ENCODE measurements around the gene SH3PXD2B. TPM values are rescaled to one million over a fixed set of nuclear protein-coding genes. Genes with fewer than 3 reads are reported as not detected.
A peak's percentile ranks its signal among the peaks of the same experiment; 100 is the strongest.

The SH3PXD2B gene
- total RNA-seq, 1 donor: 28.1 TPM

- TF ChIP-seq CTCF (IDR thresholded peaks at IDR 0.05; ENCODE audit: insufficient read depth, low read depth, low read length): no peak
- H3K4me3 ChIP-seq (ENCODE audit: low read depth, low read length): no peak overlapping the region
- peak; percentile 32 for DNase-seq (ENCODE audit: low read depth)
Measured at GRCh38 chr5:172342918-172343317, 111.4 kb downstream of the SH3PXD2B start.

DNA sequence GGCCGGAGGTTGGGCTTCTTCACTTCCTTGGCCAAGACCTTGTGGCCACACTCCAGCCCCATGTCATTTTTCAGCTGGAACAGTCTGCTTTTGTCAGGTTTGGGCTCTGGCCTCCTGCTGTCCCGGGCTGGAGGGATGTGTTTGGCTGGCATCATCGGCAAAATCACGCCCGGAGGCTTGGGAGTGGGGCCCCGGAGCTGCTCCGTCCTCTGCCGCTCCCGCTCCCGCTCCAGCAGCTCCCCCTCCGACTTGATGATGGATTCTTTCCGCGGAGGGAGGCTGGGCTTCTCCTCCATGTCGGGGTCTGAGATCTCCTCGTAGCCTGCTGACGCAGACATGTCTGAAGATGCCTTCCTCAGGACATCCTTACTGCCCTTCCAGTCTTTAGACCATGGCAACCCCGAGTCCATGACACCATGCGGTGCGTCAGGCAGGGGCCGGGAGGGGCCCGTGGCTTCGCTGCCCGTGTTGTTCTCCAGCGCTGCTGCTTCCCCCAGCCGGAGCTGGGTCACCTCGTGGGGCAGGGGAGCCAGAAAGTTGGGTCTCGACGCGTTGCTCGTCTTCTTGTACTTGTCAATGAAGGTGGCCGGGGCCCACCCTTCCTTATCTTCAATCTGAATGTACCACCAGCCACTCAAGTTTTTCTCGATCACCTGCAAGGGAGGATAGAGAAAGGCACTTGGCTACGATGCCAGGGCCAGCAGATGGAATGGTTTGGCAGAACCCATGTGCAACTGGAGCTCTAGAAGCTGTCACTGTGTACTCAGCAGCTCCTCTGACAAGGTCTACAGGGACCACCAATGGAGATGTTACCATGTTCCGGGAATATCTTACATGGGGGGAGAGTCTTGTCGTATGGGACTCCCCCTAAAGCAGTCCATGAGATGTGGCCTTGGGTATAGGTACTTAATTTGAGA is 114.8 kb downstream of the SH3PXD2B start:
- H3K4me3 ChIP-seq (ENCODE audit: low read depth, low read length): no peak overlapping the region
- DNase-seq (ENCODE audit: low read depth): no peak
- no peak for TF ChIP-seq CTCF (IDR thresholded peaks at IDR 0.05; ENCODE audit: insufficient read depth, low read depth, low read length)

DNA sequence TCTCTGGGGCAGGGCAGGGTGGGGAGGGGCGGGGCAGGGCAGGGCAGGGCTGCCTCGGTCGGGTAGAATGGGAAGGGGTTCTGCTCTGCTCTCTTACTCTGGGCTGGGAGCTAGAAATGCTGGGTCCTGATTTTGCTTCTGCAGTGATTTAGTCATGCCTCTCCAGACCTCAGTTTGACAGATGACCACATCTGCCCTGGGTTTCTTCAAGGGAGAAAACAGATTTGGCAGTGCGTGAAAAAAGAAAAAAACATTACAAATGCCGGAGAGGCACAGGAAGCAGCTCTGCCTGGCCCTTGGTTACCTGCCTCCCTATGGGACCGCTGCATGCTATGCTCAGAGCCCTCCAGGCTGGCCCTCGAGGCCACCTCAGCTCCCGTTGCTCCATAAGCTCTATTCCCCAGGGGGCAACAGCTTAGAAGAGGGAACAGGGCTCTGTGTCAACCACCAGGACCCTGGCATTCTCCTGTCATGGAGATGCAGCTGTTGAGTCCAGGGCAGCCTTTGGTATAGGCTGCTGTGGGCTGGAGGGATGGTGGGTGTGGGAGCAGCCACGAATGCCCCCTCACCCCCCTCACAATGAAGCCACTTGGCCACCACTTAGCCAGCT is 117.5 kb downstream of the SH3PXD2B start:
- no peak overlapping the region for H3K4me3 ChIP-seq (ENCODE audit: low read depth, low read length)
- no peak for TF ChIP-seq CTCF (IDR thresholded peaks at IDR 0.05; ENCODE audit: insufficient read depth, low read depth, low read length)
- no peak for DNase-seq (ENCODE audit: low read depth)

DNA sequence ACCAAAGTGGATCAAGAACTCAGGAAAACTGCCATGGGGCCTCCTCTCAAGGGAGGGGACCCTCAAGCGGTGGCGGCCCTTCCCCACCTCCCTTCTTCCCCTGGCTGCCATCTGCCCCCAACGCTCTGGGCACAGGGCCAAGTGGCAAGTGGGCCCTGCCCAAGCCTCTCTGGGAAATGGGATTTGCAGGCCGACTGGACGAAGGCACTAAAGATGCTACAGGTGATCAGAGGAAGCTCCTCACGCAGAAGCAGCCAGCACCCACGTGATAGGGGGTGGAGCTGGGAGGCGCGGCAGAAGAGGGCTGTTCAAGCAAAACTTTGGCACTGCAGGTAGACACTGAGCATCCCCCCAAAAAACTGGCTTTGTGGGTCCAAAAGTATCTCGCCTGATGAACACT is 118.1 kb downstream of the SH3PXD2B start:
- no peak for TF ChIP-seq CTCF (IDR thresholded peaks at IDR 0.05; ENCODE audit: insufficient read depth, low read depth, low read length)
- no peak for DNase-seq (ENCODE audit: low read depth)
- H3K4me3 ChIP-seq (ENCODE audit: low read depth, low read length): no peak overlapping the region

DNA sequence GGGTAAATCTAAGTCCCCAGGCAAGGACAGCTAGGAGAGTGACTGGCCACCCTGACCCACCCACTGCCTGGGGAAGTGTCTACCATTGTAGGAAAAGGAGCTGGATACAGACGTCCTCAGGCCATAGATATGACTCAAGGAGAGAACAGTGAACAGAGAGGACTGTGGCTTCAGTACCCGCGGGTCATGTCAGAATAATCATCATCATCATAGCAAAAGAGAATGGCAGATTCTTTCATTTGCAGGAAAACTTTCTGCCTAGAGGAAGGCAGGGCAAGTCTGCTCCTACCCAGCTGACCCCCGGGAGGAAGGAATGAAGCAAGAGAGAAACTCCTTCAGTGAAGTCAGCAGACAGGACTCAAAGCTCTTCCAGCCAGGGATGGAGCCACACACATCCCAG is 118.6 kb downstream of the SH3PXD2B start:
- DNase-seq (ENCODE audit: low read depth): no peak
- no peak overlapping the region for H3K4me3 ChIP-seq (ENCODE audit: low read depth, low read length)
- no peak for TF ChIP-seq CTCF (IDR thresholded peaks at IDR 0.05; ENCODE audit: insufficient read depth, low read depth, low read length)

DNA sequence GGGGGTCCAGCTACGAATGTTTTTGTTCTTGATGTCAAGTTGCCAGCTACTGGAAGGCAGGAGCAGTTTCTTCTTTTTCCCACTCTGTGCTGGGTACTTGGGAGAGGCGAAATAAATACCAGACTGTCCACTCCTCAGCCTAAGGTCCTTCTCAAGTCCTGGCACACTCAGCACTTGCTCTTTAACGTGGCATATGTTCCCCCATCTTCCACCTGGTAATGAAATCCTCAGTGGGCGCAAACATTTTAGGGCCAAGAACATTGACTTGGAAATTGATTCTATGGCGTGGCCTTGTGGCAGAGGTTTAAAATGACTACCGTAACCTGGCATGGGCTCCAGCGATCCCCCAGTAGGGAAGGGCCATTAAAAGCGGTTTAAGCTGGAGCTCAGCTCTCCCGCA is 119.7 kb downstream of the SH3PXD2B start:
- DNase-seq (ENCODE audit: low read depth): no peak
- no peak for TF ChIP-seq CTCF (IDR thresholded peaks at IDR 0.05; ENCODE audit: insufficient read depth, low read depth, low read length)
- no peak overlapping the region for H3K4me3 ChIP-seq (ENCODE audit: low read depth, low read length)
